Measurements from ENCODE around the gene VAV3. TPM values are rescaled to one million over a fixed set of nuclear protein-coding genes. Genes with fewer than 3 reads are reported as not detected.

Gene VAV3
- total and polyA plus RNA-seq, 9 of the 15 experiments (the other 6 are each of a cell fraction or from before 2014, with no cell fraction given), result not detected

GRCh38 chr1:107865627-107866026 is 99.4 kb downstream of the VAV3 start (continued):
- TF ChIP-seq VEZF1 (CRISPR knock-in tag; IDR thresholded peaks at IDR 0.05), result no peak
- TF ChIP-seq POU5F1 (IDR thresholded peaks at IDR 0.05; ENCODE audit: borderline replicate concordance, low read depth, low read length, partially characterized antibody), result no peak

- no peak overlapping the region for H3K4me3 ChIP-seq
- in situ Hi-C loops (cut with MboI), result no loop called here
- DNase-seq (ENCODE audit: extremely low read depth in 1 of 4, low spot score in 3 of 4) (no peak), ATAC-seq (no peak), FAIRE-seq (no peak)
- intact Hi-C loops (cut with micrococcal nuclease), result no loop called here
- H4K20me1 ChIP-seq (replicated peaks; ENCODE audit: control insufficient read depth, insufficient read depth, low read length), result no peaks in the 10 kb centered on the region
- H3K79me2 ChIP-seq (ENCODE audit: control insufficient read depth, insufficient read depth, low read length), result no peaks in the 10 kb centered on the region
- ChIA-PET CTCF (ENCODE audit: low intra/inter-chr PET ratio) (no interaction called here), POLR2A (interaction anchor here (0.6 kb wide), 1 partner anchor 26 kb away, joined by 3 read pairs; no protein-coding TSS in a partner anchor)
- WGBS (ENCODE audit: insufficient coverage, low coverage, missing lambda C conversion rate), result 0% methylated on average over 4 of the region's 4 CpGs
- H3K9me3 ChIP-seq (replicated peaks; ENCODE audit: control insufficient read depth, insufficient read depth, low read depth, low read length), result no peaks in the 10 kb centered on the region
- H3K4me1 ChIP-seq (replicated peaks in 1 of 2; ENCODE audit: control insufficient read depth in 2 of 2, insufficient read depth in 2 of 2, low read length in 2 of 2), result no peaks in the 10 kb centered on the region
- H3K36me3 ChIP-seq (ENCODE audit: control insufficient read depth, insufficient read depth, low read length), result no peaks in the 10 kb centered on the region
- no peak overlapping the region for H2AFZ ChIP-seq (ENCODE audit: low read depth, low read length)
- no peak overlapping the region for H3K27ac ChIP-seq (ENCODE audit: extremely low read depth, low read depth, low read length)
- no TSS peak for BruUV-seq (replicated peaks)
- H3K27me3 ChIP-seq (ENCODE audit: control insufficient read depth in 2 of 2, insufficient read depth in 2 of 2, low read length in 2 of 2), result no peaks in the 10 kb centered on the region
- no peaks in the 10 kb centered on the region for H3K9me1 ChIP-seq (ENCODE audit: control insufficient read depth, insufficient read depth, low read length)
- no peak overlapping the region for H3K9ac ChIP-seq (ENCODE audit: insufficient read depth in 1 of 2, low read depth in 2 of 2, low read length in 2 of 2)
- H3K4me2 ChIP-seq (ENCODE audit: insufficient read depth, low read length), result no peak overlapping the region
- TF ChIP-seq RERE (CRISPR knock-in tag; IDR thresholded peaks at IDR 0.05; ENCODE audit: borderline replicate concordance), result no peak
- no peak for TF ChIP-seq ID3 (CRISPR knock-in tag; IDR thresholded peaks at IDR 0.05)
- no peak for TF ChIP-seq ID3 (tag; IDR thresholded peaks at IDR 0.05)
- TF ChIP-seq ELK3 (CRISPR knock-in tag; IDR thresholded peaks at IDR 0.05), result no peak
- no peak for TF ChIP-seq ZNF780A (CRISPR knock-in tag; IDR thresholded peaks at IDR 0.05)
- TF ChIP-seq MITF (IDR thresholded peaks at IDR 0.05), result no peak
- TF ChIP-seq CEBPG (CRISPR knock-in tag; IDR thresholded peaks at IDR 0.05), result no peak
- TF ChIP-seq CEBPG (tag; conservative IDR thresholded peaks at IDR 0.05 in 1 of 2, IDR thresholded peaks at IDR 0.05 in 1 of 2), result no peak
- no peak for TF ChIP-seq C11orf30 (IDR thresholded peaks at IDR 0.05; ENCODE audit: low read depth)
Measured at GRCh38 chr1:107863342-107863741, 101.6 kb downstream of the VAV3 start.
